GM12878 (cell line): ENCODE measurements around the gene DCAF11. TPM values are rescaled to one million over a fixed set of nuclear protein-coding genes. Genes with fewer than 3 reads are reported as not detected.

Experiments
- ATF7 ChIP-seq: fragments of 450-650 bp; IDR thresholded peaks from 2 replicates; pipeline ENCODE4 v1.6.1; 2016; ENCODE audit warnings: low read depth, mild to moderate bottlenecking
- BACH1 ChIP-seq: fragments of 450-650 bp; IDR thresholded peaks from 2 replicates; pipeline ENCODE4 v1.6.1; 2017; ENCODE audit warnings: mild to moderate bottlenecking, borderline replicate concordance
- CREB1 ChIP-seq: IDR thresholded peaks from 2 replicates; pipeline ENCODE4 v1.6.1; 2012; ENCODE audit warnings: low read depth, mild to moderate bottlenecking, inconsistent platforms
- CUX1 ChIP-seq: IDR thresholded peaks from 2 replicates; pipeline ENCODE4 v1.6.1; 2012; ENCODE audit warnings: improper control_type of control experiment, low read depth, low read length; ENCODE audit not compliant: insufficient replicate concordance
- EGR1 ChIP-seq, 2 experiments: IDR thresholded peaks; 1 replicate in 1 of 2; 2 replicates in 1 of 2; pipeline ENCODE4 v1.6.1; 2011 to 2012; ENCODE audit warnings: low read depth in 2 of 2, low read length in 2 of 2, borderline replicate concordance in 1 of 2, mild to moderate bottlenecking in 1 of 2, moderate library complexity in 1 of 2
- IKZF1 ChIP-seq: fragments of 450-650 bp; conservative IDR thresholded peaks from 2 replicates; pipeline ENCODE4 v1.6.1; 2017; ENCODE audit warnings: antibody characterized with exemption, mild to moderate bottlenecking
- IRF3 ChIP-seq: fragments of 450-650 bp; IDR thresholded peaks from 2 replicates; pipeline ENCODE4 v1.6.1; 2014; ENCODE audit warnings: mild to moderate bottlenecking
- IRF5 ChIP-seq: fragments of 450-650 bp; IDR thresholded peaks from 2 replicates; pipeline ENCODE4 v1.6.1; 2017; ENCODE audit warnings: borderline replicate concordance
- MTA3 ChIP-seq: IDR thresholded peaks from 2 replicates; pipeline ENCODE4 v1.6.1; 2012; ENCODE audit warnings: low read length, inconsistent platforms, borderline replicate concordance
- NFXL1 ChIP-seq: fragments of 450-650 bp; IDR thresholded peaks from 2 replicates; pipeline ENCODE4 v1.6.1; 2017; ENCODE audit warnings: antibody characterized with exemption, mild to moderate bottlenecking, borderline replicate concordance
- NR2C1 ChIP-seq: fragments of 450-650 bp; IDR thresholded peaks from 2 replicates; pipeline ENCODE4 v1.6.1; 2017; ENCODE audit warnings: antibody characterized with exemption, mild to moderate bottlenecking, moderate library complexity
- NR2F1 ChIP-seq: fragments of 450-650 bp; conservative IDR thresholded peaks from 2 replicates; pipeline ENCODE4 v1.6.1; 2017; ENCODE audit warnings: mild to moderate bottlenecking
- PRDM15 ChIP-seq: fragments of 450-650 bp; formaldehyde crosslinking; IDR thresholded peaks from 2 replicates; pipeline ENCODE4 v1.4.0; 2020; ENCODE audit warnings: mild to moderate bottlenecking, moderate library complexity
- SMARCA5 ChIP-seq: fragments of 450-650 bp; IDR thresholded peaks from 2 replicates; pipeline ENCODE4 v1.6.1; 2017; ENCODE audit warnings: mild to moderate bottlenecking
- USF1 ChIP-seq: IDR thresholded peaks from 2 replicates; pipeline ENCODE4 v1.6.1; 2011; ENCODE audit warnings: borderline replicate concordance, low read depth, mild to moderate bottlenecking, moderate library complexity, mixed read lengths, low read length; ENCODE audit not compliant: insufficient read depth; ENCODE audit errors: extremely low read length
- ZNF207 ChIP-seq: fragments of 450-650 bp; IDR thresholded peaks from 2 replicates; pipeline ENCODE4 v1.6.1; 2014; ENCODE audit warnings: antibody characterized with exemption, mild to moderate bottlenecking, borderline replicate concordance
- ZNF622 ChIP-seq: fragments of 450-650 bp; IDR thresholded peaks from 2 replicates; pipeline ENCODE4 v1.6.1; 2017; ENCODE audit warnings: mild to moderate bottlenecking, inconsistent platforms
- polyA plus RNA-seq, 11 experiments: library from polyadenylated mRNA; depleted of rRNA in 4 of 11; unstranded in 6 of 11; stranded (reverse) in 5 of 11; fragments of >200 nt; fragmentation: Nextera tagmentation in 4 of 11; fragmentation: Illumina TruSeq in 1 of 11; extraction: Ambion mirVana in 4 of 11; extraction: Trizol in 1 of 11; gene quantifications; 1 replicate in 1 of 11; 2 replicates in 10 of 11; pipeline versions ENCODE4 v1.2.1 to v1.2.3, GENCODE V29; 2011 to 2016; ENCODE audit warnings: inconsistent platforms in 2 of 11, missing spikeins in 2 of 11, low read depth in 1 of 11
- total RNA-seq, 4 experiments: library from RNA; depleted of rRNA in 3 of 4; stranded (reverse); fragments of >200 nt in 3 of 4; fragmentation: Illumina TruSeq in 1 of 4; extraction: Trizol in 1 of 4; gene quantifications; 2 replicates each; pipeline versions ENCODE4 v1.2.1 to v1.2.3, GENCODE V29; 2013 to 2021

The DCAF11 gene
- total and polyA plus RNA-seq, 10 of the 15 experiments (the other 5 are each of a cell fraction or from before 2014, with no cell fraction given) = 13.4 to 91.2 (median 68.7) TPM

- TF ChIP-seq IRF3 (peak; percentile 81), PRDM15 (no peak), IRF5 (no peak), MTA3 (no peak), BACH1 (peak; percentile 20; the same call in 1 of the 2 replicates), ZNF622 (no peak), NR2F1 (peak; percentile 54; the same call in 1 of the 2 replicates), ATF7 (no peak), NFXL1 (no peak), USF1 (peak; percentile 53), CUX1 (peak; percentile 57), SMARCA5 (peak; percentile 84; the same call in 1 of the 2 replicates), IKZF1 (peak; percentile 73), EGR1 (IDR thresholded peaks at IDR 0.05; ENCODE audit: borderline replicate concordance in 1 of 2, low read depth in 2 of 2, low read length in 2 of 2) (peak in 1 of 2 experiments; percentile 81; a peak in 1 of 3 replicates), NR2C1 (no peak; the same call in 1 of the 2 replicates), CREB1 (peak; percentile 72), ZNF207 (no peak)
These were observed 26.7 kb downstream of the DCAF11 start, which contains the start of gene EMC9 (continued) for GRCh38 chr14:24141097-24141880.
